Stimulated activated CD8-positive, alpha-beta memory T cell treated with anti-CD3 and anti-CD28 coated beads, Interleukin-15, amount 100 ng/mL, for 48 hours (primary cell): ENCODE data around the gene TMPRSS11B.
"Not testable (repeated sequence)": the region's sequence is repeated elsewhere in the genome, so short reads cannot be mapped to it uniquely, and the experiment has no call there.

ENCODE experiments used
- DNase-seq, 2 donors: peaks; one replicate each; pipeline ENCODE4 v3.0.0-alpha.2; 2020; ENCODE audit warnings: low read depth in 2 of 2

The TMPRSS11B gene

DNA sequence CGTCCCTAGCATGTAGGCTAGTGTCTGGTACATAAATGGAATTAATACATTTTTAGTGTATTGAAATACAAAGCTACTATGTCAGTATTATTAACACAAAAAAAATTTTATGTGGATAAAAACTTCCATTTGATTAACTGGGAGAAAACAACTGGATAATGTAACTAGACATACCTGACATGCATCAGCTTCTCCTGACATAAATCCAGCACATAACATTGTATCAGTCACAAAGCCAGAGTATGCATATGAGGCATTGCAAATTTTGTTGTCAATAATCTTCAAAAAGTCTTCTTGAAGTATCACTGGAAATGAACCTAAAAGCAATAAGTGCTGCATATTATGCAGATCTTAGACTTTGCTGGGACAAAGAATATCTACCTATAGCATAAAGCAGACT is 16.9 kb downstream of the TMPRSS11B start:
- DNase-seq: no peak

GRCh38 chr4:68218044-68218443 is 27.4 kb downstream of the TMPRSS11B start:
- no peak for DNase-seq

DNA sequence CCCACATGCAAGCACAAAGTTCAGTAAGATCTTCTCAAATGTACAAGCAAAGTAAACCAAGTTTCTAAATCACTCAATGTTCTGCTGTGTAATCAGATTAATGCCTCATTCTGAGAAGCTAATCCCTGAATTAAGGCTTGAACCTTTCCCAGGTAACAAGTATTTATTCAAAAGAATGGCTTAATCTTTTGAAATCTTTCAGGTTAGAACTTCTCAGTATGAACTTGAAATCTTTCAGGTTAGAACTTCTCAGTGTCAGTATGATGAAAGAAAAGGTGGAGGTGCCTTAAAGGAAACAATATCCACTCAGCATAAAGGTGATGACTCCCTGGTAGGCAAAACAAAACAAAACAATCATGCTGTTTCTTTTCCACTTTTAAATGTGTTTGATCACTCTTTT is 29.0 kb downstream of the TMPRSS11B start:
- no peak for DNase-seq

DNA sequence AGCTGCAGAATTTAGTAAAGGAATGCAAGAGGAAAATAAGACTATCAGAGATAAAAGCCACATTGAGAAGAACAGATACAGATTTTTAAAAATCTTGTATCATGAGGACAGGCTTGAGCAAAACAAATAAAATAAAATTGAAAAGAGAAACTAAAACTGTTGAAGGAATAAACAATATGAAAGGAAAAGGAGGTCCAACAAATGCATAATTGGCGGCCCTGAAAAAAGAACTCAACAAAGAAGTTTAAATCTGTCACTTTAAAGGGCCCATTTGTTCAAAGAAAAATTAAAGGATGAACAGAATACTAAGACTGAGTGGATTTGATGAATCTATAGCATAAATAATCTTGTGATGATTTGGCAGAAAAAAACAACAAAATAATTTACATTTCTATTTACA is 36.5 kb downstream of the TMPRSS11B start:
- no peak for DNase-seq

- not testable (repeated sequence) for DNase-seq
Observed at GRCh38 chr4:68194305-68194704, 51.2 kb downstream of the TMPRSS11B start.

GRCh38 chr4:68193194-68193593 is 52.3 kb downstream of the TMPRSS11B start:
- no peak for DNase-seq

- DNase-seq: no peak
Observed at GRCh38 chr4:68187145-68187544, 58.3 kb downstream of the TMPRSS11B start.

DNA sequence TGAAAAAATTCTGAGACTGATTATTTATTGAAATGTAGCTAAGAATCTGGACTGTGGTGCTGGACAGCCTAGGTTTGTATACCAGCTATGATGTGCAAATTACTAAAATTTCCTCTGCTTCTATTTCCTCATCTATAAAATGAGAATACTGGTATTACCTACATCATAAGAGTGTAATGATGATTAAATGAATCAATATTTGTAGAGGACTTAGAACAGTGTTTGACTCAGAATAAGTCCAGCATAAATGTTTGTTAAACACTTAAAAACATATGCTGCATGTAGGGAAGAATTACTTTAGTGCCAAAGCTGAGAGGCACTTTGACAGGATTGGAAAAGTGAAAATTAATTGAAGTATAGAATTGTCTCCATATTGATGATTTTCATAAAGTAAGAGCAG is 60.6 kb downstream of the TMPRSS11B start:
- DNase-seq: no peak

- DNase-seq: no peak
Observed at GRCh38 chr4:68183417-68183816, 62.1 kb downstream of the TMPRSS11B start.

GRCh38 chr4:68182382-68182820 is 63.1 kb downstream of the TMPRSS11B start:
- DNase-seq: no peak

- DNase-seq: no peak
Observed at GRCh38 chr4:68180849-68181526, 64.5 kb downstream of the TMPRSS11B start.

GRCh38 chr4:68176904-68177303 is 68.6 kb downstream of the TMPRSS11B start:
- no peak for DNase-seq
